T47D (cell line): ENCODE results near the gene SNUPN.

Experiments
- DNase-seq, 2 experiments: peaks; one replicate each; pipeline versions ENCODE4 v3.0.0 to v3.0.0-alpha.2; 2011 to 2012; ENCODE audit warnings: low read depth in 1 of 2, low spot score in 1 of 2
- JUND ChIP-seq: IDR thresholded peaks from 2 replicates; pipeline ENCODE4 v1.6.1; 2012; ENCODE audit warnings: low read depth
- in situ Hi-C: cut with HindIII; loops from 2 replicates; pipeline ENCODE4 v1.10.0; 2016; ENCODE audit warnings: low sequenced_read_pairs, low pct_unique_long_range_greater_than_20kb

Gene SNUPN

DNA sequence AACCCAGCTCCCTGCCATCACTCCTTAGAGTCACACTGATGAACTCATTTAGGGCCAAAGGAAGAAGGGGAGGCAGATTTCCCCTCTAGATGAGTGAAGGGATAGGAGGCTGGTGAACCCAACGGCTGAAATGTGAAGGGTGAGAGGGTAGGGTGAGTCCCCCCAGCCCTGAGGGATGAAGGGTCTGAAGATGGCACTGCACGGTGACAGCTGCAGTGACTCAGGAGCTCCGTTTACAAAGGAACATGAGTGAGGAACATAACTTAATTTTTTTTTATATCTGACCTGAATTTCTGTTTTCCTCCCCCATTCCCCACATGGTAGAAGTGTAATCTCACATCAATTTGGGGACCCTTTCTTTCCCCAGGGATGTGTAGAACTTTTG lies 36.2 kb upstream of the SNUPN start:
- in situ Hi-C loops, result no loop called here
- no peak for TF ChIP-seq JUND
- DNase-seq, result no peak

GRCh38 chr15:75661100-75661755 lies 35.7 kb upstream of the SNUPN start:
- in situ Hi-C loops, result no loop called here
- no peak for DNase-seq

DNA sequence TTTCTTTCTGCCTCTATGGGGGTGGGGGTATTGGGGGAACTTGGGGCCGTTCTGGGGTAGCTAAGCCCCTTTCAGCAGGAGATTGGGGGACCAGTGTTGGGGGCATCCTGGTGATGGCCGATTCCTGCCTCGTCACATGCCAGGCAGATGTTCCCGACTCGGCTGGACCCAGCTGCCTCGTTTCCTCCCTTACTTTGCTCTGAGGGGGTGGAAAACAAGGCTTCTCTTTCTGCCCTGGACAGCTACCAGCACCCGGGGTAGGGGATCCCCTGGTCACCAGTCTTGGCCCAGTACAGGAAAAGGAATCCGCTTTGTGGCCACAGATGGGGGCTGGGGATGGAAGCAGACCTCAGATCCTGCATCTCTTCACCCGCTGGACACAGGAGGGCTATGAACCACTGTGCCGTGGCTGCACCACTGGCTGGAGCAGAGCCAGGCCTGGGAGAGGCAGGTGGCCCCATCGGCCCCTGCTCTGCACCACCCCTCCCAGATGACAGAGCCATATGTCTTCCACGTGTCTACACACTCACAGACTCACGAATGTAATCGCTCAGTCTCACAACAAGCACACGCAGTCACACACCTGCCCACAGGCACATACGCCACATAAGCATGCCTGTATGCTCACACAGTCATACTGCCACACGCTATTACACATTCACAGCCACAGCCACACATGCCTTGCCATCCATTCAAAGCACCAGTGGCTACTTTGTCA lies 34.6 kb upstream of the SNUPN start:
- in situ Hi-C loops, result no loop called here
- TF ChIP-seq JUND, result no peak
- no peak for DNase-seq

More at GRCh38 chr15:75661100-75661755, 35.7 kb upstream of the SNUPN start:
- TF ChIP-seq JUND, result no peak

DNA sequence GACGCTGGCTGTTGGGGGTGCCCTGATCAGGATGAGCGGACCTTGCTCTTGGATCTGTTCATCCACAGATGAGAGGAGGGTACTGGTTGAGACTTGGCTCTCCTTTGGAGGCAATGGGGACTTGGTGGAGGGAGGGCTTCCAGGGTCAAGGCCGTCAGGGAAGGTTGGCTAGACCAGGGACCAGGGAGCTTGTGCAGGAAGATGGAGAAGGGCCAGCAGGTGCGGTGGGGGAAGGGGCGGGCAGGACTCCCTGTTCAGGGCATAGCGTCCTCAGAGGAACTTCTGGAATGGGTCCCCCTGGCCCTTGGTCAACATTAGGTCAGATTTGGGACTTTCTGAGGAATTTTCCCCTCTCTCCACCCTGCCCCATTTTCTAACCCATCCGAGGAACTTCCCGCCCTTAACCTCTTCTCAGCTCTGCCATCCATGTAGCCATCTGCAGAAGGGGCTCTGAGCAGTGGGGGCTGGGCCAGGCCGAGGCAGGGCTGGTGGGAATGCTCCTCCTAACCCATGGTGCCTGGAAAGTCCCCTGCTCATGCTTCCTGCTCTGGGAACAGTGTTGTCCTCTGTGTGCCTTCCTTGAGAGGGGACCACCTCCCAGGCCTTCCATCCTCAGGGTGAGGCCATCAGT lies 33.7 kb upstream of the SNUPN start:
- DNase-seq, result no peak
- in situ Hi-C loops, result no loop called here
- no peak for TF ChIP-seq JUND

- no peak for TF ChIP-seq JUND
- in situ Hi-C loops, result no loop called here
- DNase-seq, result no peak
Measured at GRCh38 chr15:75656813-75657212, 31.3 kb upstream of the SNUPN start.

GRCh38 chr15:75656331-75656730 lies 30.8 kb upstream of the SNUPN start:
- no peak for DNase-seq
- no peak for TF ChIP-seq JUND
- in situ Hi-C loops, result no loop called here

DNA sequence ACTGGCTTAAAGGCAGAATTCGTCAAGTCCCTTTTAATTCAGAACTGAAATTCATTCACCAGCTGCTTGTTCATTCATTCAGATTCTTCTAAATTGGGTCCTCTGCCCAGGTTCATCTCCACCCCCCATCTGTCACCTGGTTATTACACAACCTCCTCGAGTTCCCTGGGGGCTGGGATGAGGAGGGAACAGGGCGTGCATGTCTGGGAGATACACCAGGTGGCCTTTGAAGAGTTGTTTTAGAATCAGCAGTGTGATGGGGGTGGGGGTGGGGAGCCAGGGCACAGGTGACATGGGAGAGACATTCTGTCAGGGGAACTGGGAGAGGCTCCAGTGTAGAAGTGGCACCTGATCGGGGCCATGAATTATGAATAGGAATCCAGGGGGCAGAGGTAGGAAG lies 30.4 kb upstream of the SNUPN start:
- DNase-seq, result no peak
- TF ChIP-seq JUND, result no peak
- in situ Hi-C loops, result no loop called here

DNA sequence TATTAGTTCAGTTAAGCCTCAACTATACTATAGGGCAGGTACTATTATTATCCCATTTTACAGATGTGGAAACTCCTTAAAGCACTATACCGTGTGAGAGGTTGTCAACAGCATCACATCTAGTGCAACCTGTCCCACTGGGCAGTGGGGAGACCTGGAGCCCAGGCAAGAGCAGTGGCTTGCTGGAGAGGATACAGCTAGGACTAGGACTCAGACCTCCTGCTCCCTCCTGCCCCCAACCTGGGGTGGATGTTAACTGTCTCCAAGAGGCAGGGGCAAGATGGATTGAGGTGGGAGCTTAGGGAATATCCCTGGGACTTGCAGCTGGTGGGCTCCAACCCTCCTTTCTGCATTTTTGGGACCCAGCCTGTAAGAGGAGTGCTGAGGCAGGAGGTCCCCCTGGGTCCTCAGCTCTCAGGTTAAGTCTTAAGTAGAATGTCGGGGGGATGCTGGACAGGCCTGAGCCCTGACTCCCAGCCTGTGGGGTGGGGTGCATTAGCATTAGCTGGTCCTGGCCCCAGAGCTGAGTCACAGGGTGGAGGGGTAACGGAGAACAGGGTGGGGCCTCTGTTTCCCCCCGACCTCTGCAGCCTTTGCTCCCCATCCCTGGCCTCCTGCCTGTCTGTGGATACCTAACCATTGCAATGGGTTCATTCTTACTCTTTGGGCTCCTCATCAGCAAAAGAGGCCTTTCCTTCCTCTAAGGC lies 28.8 kb upstream of the SNUPN start:
- in situ Hi-C loops, result no loop called here
- DNase-seq, result no peak
- no peak for TF ChIP-seq JUND

- no peak for DNase-seq
- in situ Hi-C loops, result no loop called here
- no peak for TF ChIP-seq JUND
Measured at GRCh38 chr15:75653347-75653913, 27.9 kb upstream of the SNUPN start.

DNA sequence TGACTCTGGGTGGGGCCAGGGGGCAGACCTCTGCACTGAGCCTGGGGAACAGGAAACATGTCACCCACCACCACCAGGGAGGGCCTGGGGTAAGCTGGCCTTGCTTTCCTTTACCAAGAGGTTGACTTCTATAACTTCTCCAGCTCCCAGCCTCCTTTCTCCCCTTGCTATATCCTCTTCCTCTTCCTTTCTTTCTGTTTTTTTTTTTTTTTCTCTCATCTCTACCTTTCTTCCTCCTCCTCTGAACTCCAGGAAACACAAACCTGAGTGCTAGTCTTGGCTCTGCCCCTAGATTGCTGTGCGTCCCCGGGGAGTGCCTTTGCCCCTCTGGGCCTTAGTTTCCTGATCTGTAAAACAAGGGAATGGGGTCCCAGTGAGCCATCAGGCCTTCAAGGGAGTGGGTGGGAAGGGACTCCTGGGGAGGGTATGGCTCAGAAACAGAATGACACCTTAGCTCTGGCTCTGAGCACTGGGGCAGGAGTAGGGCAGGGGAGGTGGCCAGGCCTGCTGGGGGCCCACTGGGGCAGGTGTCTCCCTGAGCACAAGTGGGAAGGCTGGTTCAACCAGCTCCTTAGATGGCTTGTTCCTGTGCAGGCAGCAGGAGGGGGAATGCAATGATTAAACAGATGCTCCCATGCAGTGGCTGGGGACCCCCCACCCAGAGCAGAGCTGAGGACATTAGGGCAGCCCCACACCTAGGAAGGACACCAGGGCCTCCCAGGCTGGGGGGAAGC lies 26.5 kb upstream of the SNUPN start:
- peak; percentile 48 to 66 for DNase-seq

DNA sequence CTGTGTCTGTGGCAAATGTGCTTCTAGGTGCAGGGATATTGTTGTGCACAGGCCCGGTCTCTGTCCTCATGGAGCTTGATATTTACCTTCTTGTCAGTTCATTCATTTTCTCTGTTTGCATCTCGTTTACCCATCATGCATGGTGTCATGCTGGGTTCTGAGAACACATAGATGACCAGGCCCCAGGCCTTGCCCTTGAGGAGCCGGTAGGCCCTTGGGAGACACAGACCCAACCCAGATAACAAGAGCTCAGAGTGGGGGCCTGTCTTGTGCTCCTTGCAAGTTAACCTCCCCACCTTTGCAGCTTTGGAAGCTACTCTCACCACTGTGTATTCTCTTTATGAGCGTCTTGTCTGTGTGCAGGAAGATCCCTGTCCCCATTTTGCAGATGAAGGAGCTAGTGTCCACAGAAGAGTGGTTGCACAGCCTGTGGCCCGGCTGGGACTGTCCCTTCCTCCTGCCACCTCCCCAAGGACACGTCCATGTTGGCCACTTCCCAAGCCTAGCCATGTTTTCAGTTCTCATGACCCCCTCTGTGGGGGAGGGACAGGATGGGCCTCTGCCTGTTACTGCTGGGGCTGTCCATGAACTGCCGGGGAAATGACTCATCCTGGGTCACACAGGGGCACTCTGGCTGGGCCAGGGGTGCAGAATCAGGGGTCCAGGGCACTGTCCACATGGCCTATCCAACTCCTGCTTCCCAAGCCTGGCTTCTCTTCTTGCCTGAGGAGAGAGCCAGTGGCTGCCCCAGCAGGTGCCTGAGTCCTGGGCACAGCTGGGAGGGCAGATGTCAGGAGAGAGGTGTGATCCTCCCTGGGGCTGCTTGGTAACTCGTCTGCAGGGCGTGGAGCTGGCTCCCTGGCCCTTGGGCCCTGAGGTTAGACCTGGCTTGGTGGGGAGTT lies 25.6 kb upstream of the SNUPN start:
- in situ Hi-C loops, result no loop called here
- no peak for TF ChIP-seq JUND
- DNase-seq, result no peak

More for the DNA sequence above, 26.5 kb upstream of the SNUPN start:
- TF ChIP-seq JUND, result no peak
- in situ Hi-C loops, result no loop called here

DNA sequence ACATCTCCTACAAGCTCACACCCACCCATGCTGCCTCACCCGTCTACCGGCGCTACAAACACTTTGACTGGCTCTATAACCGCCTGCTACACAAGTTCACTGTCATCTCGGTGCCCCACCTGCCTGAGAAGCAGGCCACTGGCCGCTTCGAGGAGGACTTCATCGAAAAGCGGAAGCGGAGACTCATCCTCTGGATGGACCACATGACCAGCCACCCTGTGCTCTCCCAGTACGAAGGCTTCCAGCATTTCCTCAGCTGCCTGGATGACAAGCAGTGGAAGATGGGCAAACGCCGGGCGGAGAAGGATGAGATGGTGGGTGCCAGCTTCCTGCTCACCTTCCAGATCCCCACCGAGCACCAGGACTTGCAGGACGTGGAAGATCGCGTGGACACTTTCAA lies 24.3 kb upstream of the SNUPN start:
- in situ Hi-C loops, result no loop called here
- no peak for DNase-seq
- no peak for TF ChIP-seq JUND
